HPDE6-E6E7 (cell line): ENCODE data around the gene C6orf120.
A peak's percentile ranks its signal among the peaks of the same experiment; 100 is the strongest.

Experiments used
- DNase-seq: peaks from one replicate; pipeline ENCODE4 v3.0.0; 2011; ENCODE audit warnings: missing footprints; ENCODE audit errors: extremely low spot score

C6orf120 gene

DNA sequence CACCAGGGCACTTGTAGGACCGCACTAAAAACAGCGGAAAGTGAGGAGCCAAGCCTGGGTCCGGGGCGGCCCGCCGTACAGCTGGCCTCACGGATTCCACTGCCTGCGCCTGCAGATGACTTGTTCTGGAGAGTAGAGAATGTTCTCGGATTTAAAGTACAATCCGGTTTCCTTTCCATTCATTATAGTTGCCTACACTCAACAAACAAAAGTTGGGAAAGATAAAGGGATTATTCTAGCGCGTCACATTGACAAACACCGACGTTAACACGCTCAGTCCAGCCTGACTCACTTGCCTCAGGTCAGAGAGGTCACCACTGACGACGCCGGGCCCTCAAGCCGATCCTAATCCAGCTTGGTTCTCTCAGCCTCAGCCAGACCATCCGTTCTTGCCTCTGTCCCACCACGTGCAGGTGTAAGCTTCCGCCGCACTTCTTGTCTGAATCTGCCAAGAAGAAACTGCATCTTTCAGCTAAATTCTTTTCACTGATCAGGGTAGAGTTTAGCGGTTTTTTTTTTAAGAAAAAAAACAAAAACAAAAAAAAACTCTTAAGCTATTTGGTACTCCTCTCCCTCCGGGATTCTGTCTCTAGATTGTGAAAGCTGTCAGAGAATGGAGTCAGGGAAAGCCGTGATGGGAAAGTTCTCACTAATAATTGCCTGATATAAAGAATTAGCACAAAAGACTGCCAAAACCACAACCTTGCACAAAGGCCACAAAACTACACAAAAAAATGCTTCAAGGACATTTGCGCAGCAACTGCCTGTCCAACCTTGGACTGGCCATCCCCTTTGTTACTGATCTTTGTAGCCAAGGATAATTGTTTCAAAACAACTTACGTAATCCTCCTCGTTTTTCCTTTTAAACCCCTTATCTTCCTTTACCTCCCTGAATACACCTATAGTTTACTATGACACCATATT is 23.5 kb downstream of the C6orf120 start:
- DNase-seq = no peak

DNA sequence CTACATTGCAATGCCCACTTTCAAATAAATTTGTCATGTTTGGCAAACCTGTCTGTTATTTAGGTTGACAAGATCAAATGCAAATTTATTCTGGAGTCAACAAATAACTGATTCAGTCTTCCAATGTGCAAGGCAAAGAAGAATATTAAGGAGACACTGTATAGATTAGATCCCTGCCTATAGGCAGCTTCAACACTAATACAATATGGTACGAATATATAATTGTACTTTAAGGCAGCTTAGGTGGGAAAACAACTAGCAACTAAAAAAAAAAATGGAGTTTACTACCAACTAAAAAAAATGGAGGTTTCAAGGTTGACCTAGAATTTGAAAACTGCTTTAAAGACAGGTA is 24.1 kb downstream of the C6orf120 start:
- DNase-seq = no peak

DNA sequence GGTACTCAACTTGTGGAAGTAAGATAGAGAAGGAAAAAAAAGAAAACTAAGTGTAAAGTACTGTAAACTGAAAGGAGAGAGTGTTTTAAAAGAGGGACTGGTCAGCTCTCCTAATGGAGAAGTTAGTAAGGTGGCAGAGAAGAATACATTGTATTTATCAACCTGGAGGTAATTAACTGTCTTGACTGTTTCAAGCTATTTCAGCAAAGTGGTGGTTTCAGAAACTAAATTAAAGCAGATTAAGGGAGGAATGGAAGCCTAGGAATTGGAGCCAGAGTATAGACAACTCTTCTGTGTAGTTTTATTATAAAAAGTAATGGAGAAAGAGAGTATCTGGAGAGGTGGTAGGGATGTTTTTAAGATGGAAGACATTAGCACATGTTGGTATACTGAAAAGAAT is 25.0 kb downstream of the C6orf120 start:
- DNase-seq = no peak

DNA sequence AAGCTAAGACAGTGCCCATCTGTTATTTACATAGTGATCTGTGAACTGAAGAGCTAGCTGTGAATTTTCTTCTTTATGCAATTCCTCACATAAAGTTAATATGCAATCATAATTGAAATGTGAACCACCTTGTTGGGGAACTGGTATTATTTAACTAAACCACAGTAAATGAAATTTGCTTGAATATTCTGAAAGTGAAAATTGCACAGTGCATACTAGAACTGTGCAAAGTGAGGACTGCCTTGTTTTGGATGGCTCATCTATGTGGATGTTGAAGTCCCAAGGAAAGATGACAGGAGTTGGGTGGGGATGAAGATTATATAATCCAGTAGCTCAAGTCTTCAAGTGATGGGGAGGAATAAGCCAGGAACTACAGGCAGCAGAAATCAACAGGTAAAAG is 28.0 kb downstream of the C6orf120 start:
- no peak for DNase-seq

DNA sequence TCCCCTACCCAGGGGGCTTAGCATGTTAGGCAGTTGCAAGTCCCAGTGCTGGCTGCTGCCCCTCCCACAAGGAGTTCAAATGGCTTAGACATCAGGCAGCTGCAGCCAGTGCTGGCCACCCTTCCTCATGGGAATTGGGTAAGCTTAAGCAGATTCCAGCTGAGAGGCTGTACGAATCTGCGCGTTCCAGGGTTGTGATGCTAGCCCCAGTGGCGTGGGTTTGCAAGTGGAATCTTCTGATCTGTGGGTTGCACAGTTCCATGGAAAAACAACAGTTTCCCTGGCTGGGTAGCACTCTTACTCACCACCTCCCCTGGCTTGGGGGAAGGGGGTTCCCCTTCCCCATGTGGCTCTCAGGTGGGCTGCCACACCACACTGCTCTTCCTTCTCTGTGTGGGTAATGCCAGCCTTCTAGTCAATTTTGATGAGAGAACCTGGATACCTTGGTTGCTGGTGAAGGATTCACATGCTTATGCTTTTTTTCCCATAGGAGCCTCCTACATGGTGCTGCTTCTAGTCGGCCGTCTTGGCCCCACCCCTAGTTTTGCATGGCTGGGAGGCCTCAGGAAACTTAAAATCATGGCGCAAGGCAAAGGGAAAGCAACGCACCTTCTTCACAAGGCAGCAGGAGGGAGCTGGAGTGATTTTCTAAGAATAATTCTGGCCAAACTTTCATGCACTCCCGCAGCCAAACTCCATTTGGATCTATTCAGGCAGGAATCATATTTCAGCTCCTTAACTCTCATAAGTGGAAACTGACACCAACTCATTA is 36.5 kb downstream of the C6orf120 start:
- DNase-seq = no peak

DNA sequence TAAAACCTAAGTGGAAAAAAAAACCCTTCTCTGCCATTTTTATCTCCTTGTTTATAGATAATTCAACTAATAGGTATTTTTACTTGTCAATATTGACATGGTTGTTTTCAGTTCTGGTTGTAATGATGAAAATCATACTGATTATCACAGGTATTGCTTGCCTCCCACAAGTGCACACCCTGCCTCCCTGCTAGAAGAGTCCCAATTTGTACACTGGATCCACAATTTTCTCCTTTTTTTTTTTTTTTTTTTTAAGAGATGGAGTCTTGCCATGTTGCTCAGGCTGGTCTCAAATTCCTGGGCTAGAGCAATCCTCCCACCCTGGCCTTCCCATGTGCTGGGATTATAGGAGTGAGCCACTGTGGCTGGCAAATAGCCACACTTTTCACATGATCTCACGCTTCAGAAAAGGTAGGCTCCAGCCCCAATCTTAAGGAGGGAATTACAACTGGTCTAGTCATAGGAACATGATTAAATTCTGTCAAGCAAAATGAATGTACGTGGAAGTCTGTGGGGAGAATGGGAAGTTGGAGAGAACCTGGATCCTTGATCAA is 37.1 kb downstream of the C6orf120 start:
- DNase-seq = no peak

DNA sequence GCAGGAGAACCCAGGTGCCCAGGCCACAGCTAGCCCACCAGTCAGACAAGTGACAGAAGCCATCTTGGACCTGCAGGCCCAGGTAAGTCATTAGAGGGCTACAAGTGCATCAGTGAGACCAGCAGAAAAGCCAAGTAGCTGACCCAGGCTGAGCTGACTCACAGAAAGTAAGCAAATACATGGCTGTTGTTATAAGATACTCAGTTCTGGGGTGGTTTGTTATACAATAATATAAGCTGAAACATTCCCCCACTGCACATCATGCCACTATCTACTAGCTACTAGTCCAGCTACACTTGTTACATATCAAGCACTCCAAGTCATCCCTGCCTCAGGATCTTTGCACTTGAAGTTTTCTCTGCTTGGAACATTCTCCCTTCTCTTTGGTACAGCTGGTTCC is 39.4 kb downstream of the C6orf120 start:
- DNase-seq = no peak

DNA sequence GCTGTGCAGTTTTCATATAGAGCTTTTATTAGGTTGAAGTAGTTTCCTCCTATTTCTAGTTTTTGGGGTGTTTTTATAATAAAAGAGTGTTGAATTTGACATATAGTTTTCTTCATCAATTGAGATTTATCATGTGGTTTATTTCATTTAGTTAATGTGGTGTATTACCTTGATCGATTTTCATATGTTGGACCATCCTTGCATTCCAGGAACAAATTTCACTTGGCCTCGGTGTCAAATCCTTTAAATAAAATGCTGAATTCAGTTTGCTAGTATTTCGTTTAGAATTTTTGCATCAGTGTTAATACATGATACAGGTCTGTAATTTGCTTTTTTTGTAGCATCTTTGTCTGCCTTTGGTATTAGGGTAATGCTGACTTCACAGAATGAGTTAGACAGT is 43.5 kb downstream of the C6orf120 start:
- DNase-seq = no peak

DNA sequence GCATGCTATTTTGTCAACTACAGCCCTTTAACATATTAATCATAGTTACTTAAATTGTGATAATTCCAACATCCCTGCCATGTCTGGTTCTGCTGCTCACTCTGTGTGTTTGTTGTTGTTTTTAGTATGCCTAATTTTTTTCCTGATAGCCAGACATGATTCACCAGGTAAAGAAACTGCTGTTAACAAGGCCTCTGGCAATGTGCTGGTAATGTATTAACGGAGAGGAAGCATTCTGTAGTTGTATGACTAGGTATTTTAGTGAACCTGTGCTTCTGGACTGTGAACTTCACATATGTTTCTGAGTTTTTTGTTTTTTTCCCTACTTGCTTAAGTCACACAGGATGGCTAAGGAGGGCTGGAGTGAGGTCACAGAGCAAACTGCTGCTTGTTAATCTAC is 44.6 kb downstream of the C6orf120 start:
- DNase-seq = no peak

DNA sequence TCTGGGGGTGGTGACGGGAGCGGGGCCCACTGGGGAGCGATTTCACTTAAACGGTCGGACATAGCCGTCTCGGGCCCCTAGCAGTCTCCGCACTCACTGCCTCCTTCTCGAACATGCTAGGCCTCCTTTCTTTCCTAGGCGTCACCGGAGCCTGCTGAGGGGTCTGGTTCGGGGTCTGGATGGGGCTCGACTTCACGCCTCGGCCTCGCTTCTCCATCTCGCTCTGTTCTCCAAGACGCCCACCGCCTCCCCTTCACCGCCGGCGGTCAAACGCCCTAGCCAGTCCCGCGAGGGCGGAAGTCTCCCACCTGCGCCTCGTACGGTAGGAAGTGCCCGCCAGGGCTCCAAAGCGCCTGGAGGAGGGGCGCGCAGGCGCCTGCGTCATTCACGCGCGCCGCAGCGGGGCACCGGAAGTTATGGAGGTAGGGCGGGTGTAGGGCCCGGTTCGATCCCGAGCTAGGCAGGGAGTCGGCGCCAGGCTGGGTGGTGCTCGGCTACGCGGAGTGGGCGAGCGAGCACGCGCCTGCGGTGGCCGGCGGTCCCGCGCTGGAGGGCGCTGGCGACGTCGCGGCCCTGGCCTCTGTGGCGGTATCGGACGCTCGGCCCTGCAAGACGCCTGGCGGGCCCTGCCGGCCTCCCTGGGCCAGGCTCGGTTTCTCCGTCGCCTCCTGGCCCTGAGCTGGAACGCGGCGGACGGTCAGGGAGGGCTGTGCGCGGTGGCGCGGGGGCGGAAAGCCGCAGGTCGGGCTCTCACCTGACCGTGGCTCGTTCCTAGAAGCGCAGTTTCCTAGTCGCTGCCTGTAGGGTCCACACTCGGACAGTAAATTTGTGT is 49.5 kb downstream of the C6orf120 start, which contains the start of the genes DYNLT2 and ERMARD:
Gene DYNLT2, minus strand, starts transcription at position 331 of the 832 bp plus-strand sequence. Its CDS starts 114 bp downstream, at position 217.
Gene ERMARD, plus strand, starts transcription at position 381 of the 832 bp plus-strand sequence. Its CDS starts 36 bp downstream, at position 417.
- DNase-seq = peak; percentile 86

DNA sequence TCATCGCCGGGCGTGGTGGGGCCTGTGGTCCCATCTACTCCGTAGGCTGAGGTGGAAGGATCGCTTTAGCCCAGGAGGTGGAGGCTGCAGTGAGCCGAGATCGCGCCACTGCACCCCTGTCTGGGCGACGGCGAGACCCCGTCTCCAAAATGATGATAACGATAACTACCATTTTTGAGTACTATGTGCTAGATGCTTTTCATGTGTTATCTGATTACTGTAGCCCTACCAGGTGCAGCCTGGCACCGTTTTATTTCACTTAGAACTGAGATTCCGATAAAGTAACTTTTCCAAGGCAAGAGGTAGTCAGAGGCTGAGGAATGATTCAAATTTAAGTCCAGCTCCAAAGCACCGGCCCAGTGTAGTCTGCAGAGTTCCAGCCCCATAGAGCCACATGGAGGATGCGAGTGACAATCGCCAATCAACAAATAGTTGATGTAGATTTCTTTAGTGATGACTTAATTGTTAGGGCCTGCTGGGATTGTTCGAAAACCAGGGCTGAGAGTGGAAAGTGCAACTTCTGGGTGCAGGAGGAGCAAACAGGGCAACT is 50.2 kb downstream of the C6orf120 start:
- DNase-seq = no peak
